ENCODE results near the gene PRKN. TPM values are rescaled to one million over a fixed set of nuclear protein-coding genes. Genes with fewer than 3 reads are reported as not detected.
"Not testable (repeated sequence)": the region's sequence is repeated elsewhere in the genome, so short reads cannot be mapped to it uniquely, and the experiment has no call there.

The PRKN gene
- polyA plus RNA-seq, 3 donors, result 0.41 to 16.8 (median 2.1) TPM

DNA sequence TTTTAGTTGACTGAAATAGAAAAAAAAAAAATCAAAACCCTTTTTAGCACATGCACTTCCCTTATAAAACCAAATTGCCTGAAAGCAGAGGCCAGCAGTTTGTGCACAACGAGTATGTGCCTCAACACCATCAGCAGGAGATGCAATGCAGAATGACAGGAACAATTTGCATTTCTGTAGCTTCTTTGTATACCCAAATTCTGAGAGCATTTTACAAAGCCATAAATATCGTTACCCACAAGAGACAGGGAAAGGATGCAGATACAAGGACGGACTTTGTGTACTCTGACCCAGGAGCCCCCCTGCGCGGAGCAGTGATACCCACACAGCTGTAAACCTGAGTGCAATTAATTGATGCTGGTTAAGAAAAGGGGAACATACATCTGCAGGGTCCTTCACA is 285.6 kb downstream of the PRKN start:
- no peak overlapping the region for H3K27ac ChIP-seq (ENCODE audit: low read depth, low read length)
- WGBS, 3 donors, result 85 to 88% (median 86%) methylated on average over 5 of the region's 5 CpGs

GRCh38 chr6:162438980-162439379 is 288.6 kb downstream of the PRKN start:
- no peak overlapping the region for H3K27ac ChIP-seq (ENCODE audit: low read depth, low read length)
- 74 to 81% (median 79%) methylated on average over 2 of the region's 2 CpGs for WGBS, 3 donors

- no peak overlapping the region for H3K27ac ChIP-seq (ENCODE audit: low read depth, low read length)
Observed at GRCh38 chr6:162435071-162435470, 292.5 kb downstream of the PRKN start.

DNA sequence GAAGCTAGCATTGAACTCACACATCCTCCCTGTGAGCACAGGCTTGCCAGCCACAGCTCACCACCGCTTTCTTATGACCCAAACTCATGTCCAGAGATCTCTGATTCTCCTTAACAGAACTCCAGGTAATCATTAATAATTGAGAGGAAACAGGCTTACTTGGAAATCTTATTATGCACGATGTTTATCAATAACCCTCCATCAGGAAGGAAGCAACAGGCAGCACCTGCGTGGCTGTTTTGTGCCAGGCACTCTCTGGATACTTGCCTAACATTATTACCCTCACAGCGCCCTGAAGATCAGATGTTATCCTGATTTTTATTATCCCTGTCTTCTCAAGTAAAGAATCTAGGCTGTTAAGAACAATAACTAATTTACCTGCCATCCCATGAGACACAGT is 306.6 kb downstream of the PRKN start:
- no peak overlapping the region for H3K27ac ChIP-seq (ENCODE audit: low read depth, low read length)
- WGBS, 3 donors, result 68 to 77% (median 74%) methylated on average over 4 of the region's 4 CpGs

DNA sequence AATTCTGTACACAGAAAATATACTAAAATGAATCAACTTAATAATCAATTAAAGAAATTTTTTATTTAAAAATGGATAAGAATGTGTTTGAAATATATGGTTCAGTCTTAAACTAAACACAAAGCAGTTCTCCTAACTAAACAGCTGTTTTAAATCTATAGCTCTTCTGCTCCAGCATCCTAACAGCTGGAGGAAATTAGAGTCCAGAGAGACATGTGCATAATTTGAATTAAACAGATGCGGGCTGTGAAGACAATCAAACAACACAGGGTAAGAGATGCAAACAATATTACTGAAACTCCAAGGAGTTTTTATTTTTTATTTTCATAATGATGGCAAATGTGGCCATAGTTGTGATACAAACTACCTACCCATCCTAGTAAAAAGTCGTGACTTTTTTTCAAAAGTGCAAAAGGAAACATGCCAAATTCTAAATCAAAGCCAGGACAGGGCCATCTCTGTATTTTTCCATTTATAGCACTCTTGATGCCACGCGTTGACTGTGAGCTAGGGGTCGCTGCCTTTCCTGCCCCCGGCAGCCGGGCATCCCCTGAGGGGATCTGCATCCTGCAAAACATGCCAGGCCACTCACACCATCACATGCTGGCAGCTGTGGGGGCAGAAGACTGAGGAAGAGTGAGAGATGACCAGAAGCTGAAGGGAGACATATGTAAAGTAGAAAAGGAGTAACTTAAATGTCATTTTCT is 310.6 kb downstream of the PRKN start:
- no peak overlapping the region for H3K27ac ChIP-seq (ENCODE audit: low read depth, low read length)
- 63 to 77% (median 70%) methylated on average over 7 of the region's 7 CpGs for WGBS, 3 donors

DNA sequence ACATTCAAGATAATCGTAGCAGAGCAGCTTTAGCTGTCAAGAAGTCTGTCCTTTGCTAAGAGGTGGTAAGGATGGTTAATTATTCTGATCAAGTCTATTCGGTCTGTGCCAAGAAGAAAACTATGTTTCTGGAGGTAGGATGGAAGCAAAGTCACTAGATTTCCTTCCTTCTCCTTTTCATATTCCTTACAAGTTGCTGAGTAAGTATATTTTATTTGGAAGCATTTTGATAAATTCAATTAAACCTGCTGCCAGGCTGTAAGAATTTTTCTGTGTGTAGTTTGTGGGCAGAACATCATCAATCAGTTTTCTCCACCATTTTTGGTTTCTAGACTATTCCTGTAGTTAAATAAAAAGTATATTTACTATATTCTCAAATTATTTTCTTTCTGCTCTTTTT is 311.3 kb downstream of the PRKN start:
- H3K27ac ChIP-seq (ENCODE audit: low read depth, low read length), result no peak overlapping the region

GRCh38 chr6:162409741-162410691 is 317.6 kb downstream of the PRKN start:
- H3K27ac ChIP-seq (ENCODE audit: low read depth, low read length), result no peak overlapping the region
- 56 to 63% (median 57%) methylated on average over 8 of the region's 8 CpGs for WGBS, 3 donors

More for the DNA sequence above, 311.3 kb downstream of the PRKN start:
- WGBS, 3 donors, result 69 to 83% (median 78%) methylated on average over 2 of the region's 2 CpGs

GRCh38 chr6:162408826-162409535 is 318.6 kb downstream of the PRKN start:
- H3K27ac ChIP-seq (ENCODE audit: low read depth, low read length), result no peak overlapping the region
- 79 to 85% (median 83%) methylated on average over 5 of the region's 5 CpGs for WGBS, 3 donors

GRCh38 chr6:162404951-162405350 is 322.6 kb downstream of the PRKN start:
- H3K27ac ChIP-seq (ENCODE audit: low read depth, low read length), result no peak overlapping the region
- WGBS, 3 donors, result 68 to 84% (median 77%) methylated on average over 4 of the region's 4 CpGs

DNA sequence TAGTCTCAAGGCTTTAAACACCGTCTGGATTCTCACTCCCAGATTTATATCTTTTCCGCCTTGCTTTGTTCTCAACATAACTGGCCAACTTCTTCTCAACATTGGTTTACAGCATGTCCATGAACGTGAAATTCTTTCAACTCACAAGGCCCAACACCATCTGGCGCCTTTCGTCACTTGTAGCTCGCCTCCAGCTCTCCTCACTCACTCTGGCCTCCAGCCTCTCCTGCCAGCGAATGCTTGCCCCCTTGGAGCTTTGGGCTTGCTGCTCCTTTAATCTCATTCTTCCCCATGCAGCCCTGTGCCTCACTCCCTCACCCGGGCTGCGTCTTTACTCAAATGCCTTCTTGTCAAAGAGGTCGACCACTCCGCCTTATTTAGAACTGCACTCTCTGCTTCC is 324.5 kb downstream of the PRKN start:
- WGBS, 3 donors, result 93 to 96% (median 93%) methylated on average over 11 of the region's 11 CpGs
- H3K27ac ChIP-seq (ENCODE audit: low read depth, low read length), result no peak overlapping the region

DNA sequence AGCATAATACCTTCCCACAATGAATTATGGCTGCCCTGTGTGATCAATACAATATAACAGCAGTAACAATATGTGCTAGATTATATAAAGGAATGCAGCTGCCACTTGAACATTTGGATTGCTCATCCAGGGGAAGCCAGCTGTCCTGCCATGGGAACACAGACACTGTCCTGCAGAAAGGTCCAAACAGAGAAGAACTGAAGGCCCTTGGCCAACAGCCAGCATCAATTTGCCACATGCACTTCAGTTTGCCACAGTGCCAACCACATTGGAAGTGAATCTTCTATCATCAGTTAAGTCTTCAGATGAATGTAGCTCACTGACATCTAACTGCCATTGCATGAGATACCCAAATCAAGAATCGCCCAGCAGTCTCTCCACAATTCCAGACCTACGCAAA is 332.4 kb downstream of the PRKN start:
- H3K27ac ChIP-seq (ENCODE audit: low read depth, low read length), result no peak overlapping the region
- 93 to 98% (median 93%) methylated on average over 2 of the region's 2 CpGs for WGBS, 3 donors

GRCh38 chr6:162390961-162391811 is 336.4 kb downstream of the PRKN start:
- 68 to 90% (median 71%) methylated on average over 25 of the region's 25 CpGs for WGBS, 3 donors
- H3K27ac ChIP-seq (ENCODE audit: low read depth, low read length), result not testable (repeated sequence)

- WGBS, 3 donors, result 53 to 92% (median 79%) methylated on average over 3 of the region's 3 CpGs
- no peak overlapping the region for H3K27ac ChIP-seq (ENCODE audit: low read depth, low read length)
Observed at GRCh38 chr6:162389343-162390085, 338.1 kb downstream of the PRKN start.

DNA sequence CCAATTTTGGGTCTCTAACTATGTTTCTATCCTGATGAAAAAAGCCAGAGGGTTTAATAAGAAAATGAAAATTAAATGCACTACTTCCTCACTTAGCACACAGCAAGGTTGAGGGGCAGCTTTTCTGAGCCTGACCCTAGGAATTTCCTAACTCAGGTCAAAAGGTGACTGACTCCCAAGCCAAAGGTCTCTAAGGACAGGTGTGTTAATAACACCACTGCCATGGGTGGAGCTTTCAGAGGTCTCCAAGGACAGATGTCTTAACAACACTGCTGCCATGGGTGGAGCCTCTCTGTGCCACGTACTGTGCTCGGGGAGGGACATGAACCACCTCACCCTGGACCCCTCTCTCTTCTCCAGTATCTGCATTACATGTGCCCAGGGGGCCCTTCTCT is 339.2 kb downstream of the PRKN start:
- H3K27ac ChIP-seq (ENCODE audit: low read depth, low read length), result no peak overlapping the region

GRCh38 chr6:162387718-162388382 is 339.7 kb downstream of the PRKN start:
- no peak overlapping the region for H3K27ac ChIP-seq (ENCODE audit: low read depth, low read length)
- WGBS, 3 donors, result 66 to 84% (median 70%) methylated on average over 15 of the region's 15 CpGs

More for the DNA sequence above, 339.2 kb downstream of the PRKN start:
- WGBS, 3 donors, result 67 to 79% (median 77%) methylated on average over 2 of the region's 2 CpGs

- no peak overlapping the region for H3K27ac ChIP-seq (ENCODE audit: low read depth, low read length)
- WGBS, 3 donors, result 73 to 83% (median 83%) methylated on average over 4 of the region's 4 CpGs
Observed at GRCh38 chr6:162385980-162386379, 341.6 kb downstream of the PRKN start.

All from adipose tissue (tissue), 3 donors.